Keratinocyte (primary cell): ENCODE results near the gene NBEA.

Source experiments
- CTCF ChIP-seq, 3 experiments: IDR thresholded peaks in 1 of 3; conservative IDR thresholded peaks in 1 of 3; optimal IDR thresholded peaks in 1 of 3; 2 replicates in 2 of 3; 3 replicates in 1 of 3; pipeline versions ENCODE3 to v1.5.1; 2011; ENCODE audit warnings: low read length in 3 of 3, mild to moderate bottlenecking in 3 of 3, moderate library complexity in 2 of 3, control low read depth in 1 of 3, inconsistent platforms in 1 of 3; ENCODE audit not compliant: insufficient read depth in 2 of 3; ENCODE audit errors: extremely low read depth in 1 of 3
- EZH2 ChIP-seq: IDR thresholded peaks from one replicate; pipeline ENCODE4 v1.6.1; 2012; ENCODE audit warnings: inconsistent platforms, mild to moderate bottlenecking, low read length, moderate library complexity

- TF ChIP-seq CTCF (optimal IDR thresholded peaks at IDR 0.05 in 1 of 3, IDR thresholded peaks at IDR 0.05 in 1 of 3, conservative IDR thresholded peaks at IDR 0.05 in 1 of 3; ENCODE audit: extremely low read depth in 1 of 3, insufficient read depth in 2 of 3, low read length in 3 of 3) (no peak), EZH2 (no peak)
Measured at GRCh38 chr13:35483761-35484160, 541.7 kb downstream of the NBEA start.
